ENCODE results near the gene PRKAR1B. TPM values are rescaled to one million over a fixed set of nuclear protein-coding genes. Genes with fewer than 3 reads are reported as not detected.
A peak's percentile ranks its signal among the peaks of the same experiment; 100 is the strongest.

The PRKAR1B gene
- total and polyA plus RNA-seq, 4 donors, result 53.1 to 238 (median 162) TPM

DNA sequence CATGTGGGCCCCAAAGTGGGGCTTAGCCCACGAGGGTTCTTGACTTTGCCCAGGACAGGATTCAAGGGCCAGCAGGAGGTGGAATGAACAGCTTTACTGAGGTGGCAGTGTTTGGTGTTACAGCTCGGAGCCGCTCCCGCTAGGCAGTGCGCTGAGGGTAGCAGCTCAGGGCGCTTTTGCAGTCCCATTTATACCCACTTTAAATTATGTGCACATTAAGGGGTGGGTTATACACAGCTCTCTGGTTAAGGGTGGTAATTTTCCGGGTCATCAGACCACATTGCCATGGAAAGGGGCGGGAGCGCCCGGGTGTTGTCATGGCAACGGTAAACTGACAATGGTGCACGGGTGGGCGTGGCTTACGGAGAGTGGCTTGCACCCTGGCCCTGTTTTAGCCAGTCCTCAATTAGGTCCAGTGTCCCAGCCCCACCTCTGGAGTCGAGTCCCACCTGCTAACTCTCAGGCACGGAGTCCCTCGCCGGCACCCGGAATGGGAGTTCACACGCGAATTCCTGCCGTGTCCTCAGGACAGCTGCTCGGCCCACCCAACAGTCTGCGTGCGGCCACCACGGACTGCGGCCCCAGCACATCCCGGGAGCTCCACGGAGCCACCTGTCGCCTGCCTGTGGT, 149.2 kb downstream of the PRKAR1B start:
- WGBS (ENCODE audit: insufficient coverage), result 57% methylated on average over 25 of the region's 30 CpGs
- Histone ChIP-seq H3K36me3 (ENCODE audit: control insufficient read depth, insufficient read depth, low read length) (peaks cover 68% of the 10 kb centered on the region), H3K4me1 (ENCODE audit: control insufficient read depth, insufficient read depth, low read length) (peaks cover 32% of the 10 kb centered on the region), H3K27me3 (ENCODE audit: control insufficient read depth, insufficient read depth, low read length) (no peaks in the 10 kb centered on the region), H3K4me3 (ENCODE audit: low read depth, low read length) (no peak overlapping the region), H3K9me3 (ENCODE audit: control insufficient read depth, insufficient read depth, low read length) (no peaks in the 10 kb centered on the region), H3K27ac (ENCODE audit: low read depth, low read length) (no peak overlapping the region)
- no peak for DNase-seq (ENCODE audit: low read depth in 4 of 6, low spot score in 6 of 6)

DNA sequence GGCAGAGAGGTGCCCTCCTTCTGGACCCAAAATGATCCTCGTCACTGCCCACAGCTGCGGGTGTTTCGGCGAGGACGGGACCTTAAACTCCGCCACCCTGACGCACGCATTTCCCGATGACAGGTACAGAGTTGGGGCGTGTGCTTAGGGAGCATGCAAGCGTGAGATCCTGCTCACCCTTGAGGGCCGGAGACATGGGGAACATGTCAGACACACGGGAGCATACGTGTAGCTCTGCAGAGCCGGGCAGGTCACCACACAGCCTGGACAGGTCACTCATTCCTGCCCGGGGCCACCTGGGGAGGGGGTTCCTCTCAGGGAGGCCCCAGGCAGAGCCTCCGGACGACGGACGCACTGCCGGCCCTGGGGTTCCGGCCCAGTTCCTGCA, 149.8 kb downstream of the PRKAR1B start:
- H3K36me3 ChIP-seq (ENCODE audit: control insufficient read depth, insufficient read depth, low read length), result peaks cover 68% of the 10 kb centered on the region
- 94% methylated on average over 22 of the region's 22 CpGs for WGBS (ENCODE audit: insufficient coverage)
- H3K4me3 ChIP-seq (ENCODE audit: low read depth, low read length), result no peak overlapping the region
- no peak overlapping the region for H3K27ac ChIP-seq (ENCODE audit: low read depth, low read length)
- DNase-seq (ENCODE audit: low read depth in 4 of 6, low spot score in 6 of 6), result no peak
- H3K4me1 ChIP-seq (ENCODE audit: control insufficient read depth, insufficient read depth, low read length), result peaks cover 32% of the 10 kb centered on the region
- H3K27me3 ChIP-seq (ENCODE audit: control insufficient read depth, insufficient read depth, low read length), result no peaks in the 10 kb centered on the region
- H3K9me3 ChIP-seq (ENCODE audit: control insufficient read depth, insufficient read depth, low read length), result no peaks in the 10 kb centered on the region

DNA sequence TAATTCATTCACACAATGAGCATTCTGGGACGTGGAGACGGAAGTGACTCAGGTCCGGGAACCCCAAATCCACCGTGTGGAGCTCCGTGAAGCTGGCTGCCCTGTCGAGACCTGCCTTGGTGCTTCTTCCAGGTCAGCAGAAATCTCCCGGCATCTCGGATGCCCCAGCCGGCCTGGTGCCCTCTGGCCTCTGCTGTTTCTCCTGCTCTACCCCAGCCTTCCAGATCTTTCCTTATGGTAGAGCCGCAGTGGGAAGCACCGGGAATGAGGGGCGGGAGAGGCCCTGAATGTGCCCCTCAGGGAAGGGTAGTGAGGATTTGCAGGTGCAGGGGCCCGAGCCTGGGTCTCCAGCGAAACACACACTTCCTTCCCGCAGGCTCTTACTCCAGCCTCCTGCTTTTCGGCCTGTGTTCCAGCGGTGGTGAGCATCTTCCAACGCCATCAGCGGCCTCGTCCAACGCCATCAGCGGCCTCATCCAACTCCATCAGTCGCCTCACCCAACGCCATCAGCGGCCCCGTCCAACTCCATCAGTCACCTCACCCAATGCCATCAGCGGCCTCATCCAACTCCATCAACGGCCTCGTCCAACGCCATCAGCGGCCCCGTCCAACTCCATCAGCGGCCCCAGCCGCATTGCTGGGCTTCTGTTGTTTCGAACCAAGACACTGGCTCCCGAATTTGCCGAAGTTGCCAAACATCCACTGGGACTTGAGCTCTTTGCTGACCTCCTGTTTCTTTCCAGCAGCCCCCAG, 150.4 kb downstream of the PRKAR1B start:
- peaks cover 69% of the 10 kb centered on the region for H3K36me3 ChIP-seq (ENCODE audit: control insufficient read depth, insufficient read depth, low read length)
- no peak overlapping the region for H3K4me3 ChIP-seq (ENCODE audit: low read depth, low read length)
- WGBS (ENCODE audit: insufficient coverage), result 90% methylated on average over 33 of the region's 37 CpGs
- no peaks in the 10 kb centered on the region for H3K27me3 ChIP-seq (ENCODE audit: control insufficient read depth, insufficient read depth, low read length)
- H3K27ac ChIP-seq (ENCODE audit: low read depth, low read length), result no peak overlapping the region
- no peaks in the 10 kb centered on the region for H3K9me3 ChIP-seq (ENCODE audit: control insufficient read depth, insufficient read depth, low read length)
- DNase-seq (ENCODE audit: low read depth in 4 of 6, low spot score in 6 of 6), result no peak
- peaks cover 32% of the 10 kb centered on the region for H3K4me1 ChIP-seq (ENCODE audit: control insufficient read depth, insufficient read depth, low read length)

DNA sequence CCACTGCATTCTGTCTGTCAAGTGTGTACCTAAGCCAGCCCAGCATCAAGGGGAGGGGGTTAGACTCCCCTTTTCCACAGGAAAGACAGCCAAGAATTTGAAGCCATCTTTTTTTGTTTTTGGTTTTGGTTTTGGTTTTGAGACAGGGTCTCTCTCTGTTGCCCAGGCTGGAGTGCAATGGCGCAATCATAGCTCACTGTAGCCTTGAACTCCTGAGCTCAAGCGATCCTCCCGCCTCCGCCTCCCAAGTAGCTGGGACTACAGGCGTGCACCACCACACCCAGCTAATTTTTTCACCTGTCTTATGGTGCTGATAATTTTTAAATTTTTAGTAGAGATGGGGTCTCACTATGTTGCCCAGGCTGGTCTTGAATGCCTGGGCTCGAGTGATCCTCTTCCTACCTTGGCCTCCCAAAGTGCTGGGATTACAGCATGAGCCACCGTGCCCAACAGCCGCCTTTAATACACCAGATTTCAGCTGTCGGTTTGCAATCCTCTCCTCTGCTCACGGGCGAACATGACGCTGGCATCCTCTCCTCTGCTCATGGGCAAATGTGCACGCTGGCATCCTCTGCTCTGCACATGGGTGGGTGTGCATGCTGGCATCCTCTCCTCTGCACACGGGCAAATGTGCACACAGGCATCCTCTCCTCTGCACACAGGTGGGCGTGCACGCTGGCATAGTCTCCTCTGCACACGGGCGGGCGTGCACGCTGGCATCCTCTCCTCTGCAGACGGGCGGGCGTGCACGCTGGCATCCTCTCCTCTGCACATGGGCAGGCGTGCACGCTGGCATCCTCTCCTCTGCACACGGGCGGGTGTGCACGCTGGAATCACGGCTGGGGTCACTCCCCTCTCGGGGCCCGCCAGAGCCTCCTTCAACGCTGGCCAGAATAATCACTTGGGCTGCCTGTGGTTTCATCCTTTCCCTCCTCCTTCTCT, 151.4 kb downstream of the PRKAR1B start:
- WGBS (ENCODE audit: insufficient coverage), result 83% methylated on average over 28 of the region's 33 CpGs
- Histone ChIP-seq H3K4me1 (ENCODE audit: control insufficient read depth, insufficient read depth, low read length) (peaks cover 32% of the 10 kb centered on the region), H3K9me3 (ENCODE audit: control insufficient read depth, insufficient read depth, low read length) (no peaks in the 10 kb centered on the region), H3K36me3 (ENCODE audit: control insufficient read depth, insufficient read depth, low read length) (peaks cover 79% of the 10 kb centered on the region), H3K27ac (ENCODE audit: low read depth, low read length) (no peak overlapping the region), H3K4me3 (ENCODE audit: low read depth, low read length) (no peak overlapping the region), H3K27me3 (ENCODE audit: control insufficient read depth, insufficient read depth, low read length) (no peaks in the 10 kb centered on the region)
- DNase-seq (ENCODE audit: low read depth in 4 of 6, low spot score in 6 of 6), result no peak

DNA sequence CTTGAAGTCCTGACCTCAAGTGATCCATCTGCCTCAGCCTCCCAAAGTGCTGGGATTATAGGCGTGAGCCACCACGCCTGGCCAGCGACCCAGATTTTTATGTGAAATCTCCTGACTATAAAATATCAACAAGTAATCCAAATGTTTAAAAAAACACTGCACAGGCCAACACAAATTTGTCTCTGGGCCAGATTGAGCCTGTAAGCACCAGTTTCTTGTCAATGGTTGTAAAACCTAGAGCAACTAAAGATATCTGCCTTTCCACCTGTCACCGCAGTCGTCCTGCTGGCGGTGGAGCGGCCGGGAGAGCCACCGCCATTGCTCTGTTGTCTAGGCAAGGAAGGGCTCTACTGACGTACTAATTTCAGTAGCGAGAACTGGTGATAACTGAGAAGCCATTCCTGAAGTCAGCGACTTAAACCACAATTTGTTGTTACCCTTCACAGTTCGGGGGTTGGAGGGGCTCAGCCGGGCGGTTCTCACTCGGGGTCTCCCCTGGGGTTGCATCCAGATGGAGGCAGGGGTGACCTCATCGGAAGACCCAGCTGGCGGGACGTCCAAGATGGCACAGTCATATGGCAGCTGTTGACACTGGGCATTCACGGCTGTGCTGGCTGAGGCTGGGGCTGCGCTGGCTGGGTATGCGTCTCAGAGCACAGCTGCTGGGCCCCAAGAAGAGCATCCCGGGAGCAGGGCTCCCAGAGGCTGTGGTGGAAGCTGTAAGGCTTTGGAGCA, 152.3 kb downstream of the PRKAR1B start:
- no peaks in the 10 kb centered on the region for H3K9me3 ChIP-seq (ENCODE audit: control insufficient read depth, insufficient read depth, low read length)
- no peak for DNase-seq (ENCODE audit: low read depth in 4 of 6, low spot score in 6 of 6)
- no peak overlapping the region for H3K4me3 ChIP-seq (ENCODE audit: low read depth, low read length)
- H3K36me3 ChIP-seq (ENCODE audit: control insufficient read depth, insufficient read depth, low read length), result peaks cover 87% of the 10 kb centered on the region
- WGBS (ENCODE audit: insufficient coverage), result 88% methylated on average over 23 of the region's 23 CpGs
- H3K27ac ChIP-seq (ENCODE audit: low read depth, low read length), result no peak overlapping the region
- H3K4me1 ChIP-seq (ENCODE audit: control insufficient read depth, insufficient read depth, low read length), result peaks cover 32% of the 10 kb centered on the region
- H3K27me3 ChIP-seq (ENCODE audit: control insufficient read depth, insufficient read depth, low read length), result no peaks in the 10 kb centered on the region

DNA sequence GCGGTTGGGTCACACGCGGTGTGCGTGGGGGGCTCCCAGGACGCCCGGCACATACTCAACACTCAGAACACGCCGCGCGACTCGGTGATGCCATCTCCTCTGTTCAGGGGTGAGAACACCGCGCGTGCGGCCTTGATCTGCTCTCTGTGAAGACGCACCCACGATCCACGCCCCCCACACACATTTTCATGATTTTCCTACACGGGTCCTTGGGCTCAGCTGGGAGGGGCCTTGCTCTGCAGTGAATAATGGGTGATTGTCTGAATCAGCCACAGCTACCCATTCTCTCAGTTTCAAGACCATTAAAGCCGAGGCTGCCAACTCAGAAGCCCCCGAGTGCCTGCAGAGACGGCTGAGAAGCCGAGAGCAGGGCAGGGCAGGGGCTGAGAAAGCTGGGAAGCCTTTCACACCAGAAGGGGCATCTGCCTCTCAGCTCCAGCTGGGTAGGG, 153.1 kb downstream of the PRKAR1B start:
- Histone ChIP-seq H3K36me3 (ENCODE audit: control insufficient read depth, insufficient read depth, low read length) (peaks cover 89% of the 10 kb centered on the region), H3K4me1 (ENCODE audit: control insufficient read depth, insufficient read depth, low read length) (peaks cover 32% of the 10 kb centered on the region), H3K27ac (ENCODE audit: low read depth, low read length) (no peak overlapping the region), H3K9me3 (ENCODE audit: control insufficient read depth, insufficient read depth, low read length) (no peaks in the 10 kb centered on the region), H3K4me3 (ENCODE audit: low read depth, low read length) (no peak overlapping the region), H3K27me3 (ENCODE audit: control insufficient read depth, insufficient read depth, low read length) (no peaks in the 10 kb centered on the region)
- peak in 2 of 6 donors; percentile 48 to 55 for DNase-seq (ENCODE audit: low read depth in 4 of 6, low spot score in 6 of 6)
- 84% methylated on average over 19 of the region's 23 CpGs for WGBS (ENCODE audit: insufficient coverage)

DNA sequence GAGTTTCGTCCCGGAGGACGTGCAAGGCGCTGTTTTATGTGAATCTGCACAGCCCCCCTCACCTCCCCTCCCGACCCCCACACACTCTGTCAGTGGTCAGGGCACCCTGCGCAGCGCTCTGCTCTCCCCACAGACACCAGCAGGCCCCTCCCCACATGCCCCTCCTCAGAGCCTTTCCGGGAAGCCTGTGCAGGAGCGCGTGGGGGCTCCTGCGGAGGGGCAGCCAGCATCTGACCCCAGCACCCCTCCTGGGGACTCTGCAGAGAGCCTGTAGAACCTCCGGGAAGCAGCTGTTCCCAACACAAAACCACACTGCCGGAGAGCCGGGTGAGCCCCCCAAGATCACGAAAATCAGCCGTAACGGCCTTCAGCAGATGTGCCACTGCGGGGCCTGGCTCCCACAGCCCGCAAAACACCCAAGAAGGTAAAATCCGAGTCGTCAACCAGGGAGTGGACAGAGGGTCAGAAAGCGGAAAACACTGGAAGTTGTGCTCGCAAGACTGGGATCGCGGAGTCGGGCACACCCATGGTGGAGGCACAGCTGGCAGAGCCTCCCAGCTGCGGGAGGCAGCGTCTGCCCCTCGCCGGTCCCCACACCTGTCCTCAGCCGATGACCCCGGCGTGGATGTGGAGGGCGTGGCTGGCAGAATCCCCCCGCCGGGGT, 153.7 kb downstream of the PRKAR1B start:
- Histone ChIP-seq H3K27me3 (ENCODE audit: control insufficient read depth, insufficient read depth, low read length) (no peaks in the 10 kb centered on the region), H3K27ac (ENCODE audit: low read depth, low read length) (no peak overlapping the region), H3K9me3 (ENCODE audit: control insufficient read depth, insufficient read depth, low read length) (no peaks in the 10 kb centered on the region), H3K36me3 (ENCODE audit: control insufficient read depth, insufficient read depth, low read length) (peaks cover 90% of the 10 kb centered on the region), H3K4me3 (ENCODE audit: low read depth, low read length) (no peak overlapping the region), H3K4me1 (ENCODE audit: control insufficient read depth, insufficient read depth, low read length) (peaks cover 32% of the 10 kb centered on the region)
- no peak for DNase-seq (ENCODE audit: low read depth in 4 of 6, low spot score in 6 of 6)
- WGBS (ENCODE audit: insufficient coverage), result 82% methylated on average over 34 of the region's 36 CpGs

DNA sequence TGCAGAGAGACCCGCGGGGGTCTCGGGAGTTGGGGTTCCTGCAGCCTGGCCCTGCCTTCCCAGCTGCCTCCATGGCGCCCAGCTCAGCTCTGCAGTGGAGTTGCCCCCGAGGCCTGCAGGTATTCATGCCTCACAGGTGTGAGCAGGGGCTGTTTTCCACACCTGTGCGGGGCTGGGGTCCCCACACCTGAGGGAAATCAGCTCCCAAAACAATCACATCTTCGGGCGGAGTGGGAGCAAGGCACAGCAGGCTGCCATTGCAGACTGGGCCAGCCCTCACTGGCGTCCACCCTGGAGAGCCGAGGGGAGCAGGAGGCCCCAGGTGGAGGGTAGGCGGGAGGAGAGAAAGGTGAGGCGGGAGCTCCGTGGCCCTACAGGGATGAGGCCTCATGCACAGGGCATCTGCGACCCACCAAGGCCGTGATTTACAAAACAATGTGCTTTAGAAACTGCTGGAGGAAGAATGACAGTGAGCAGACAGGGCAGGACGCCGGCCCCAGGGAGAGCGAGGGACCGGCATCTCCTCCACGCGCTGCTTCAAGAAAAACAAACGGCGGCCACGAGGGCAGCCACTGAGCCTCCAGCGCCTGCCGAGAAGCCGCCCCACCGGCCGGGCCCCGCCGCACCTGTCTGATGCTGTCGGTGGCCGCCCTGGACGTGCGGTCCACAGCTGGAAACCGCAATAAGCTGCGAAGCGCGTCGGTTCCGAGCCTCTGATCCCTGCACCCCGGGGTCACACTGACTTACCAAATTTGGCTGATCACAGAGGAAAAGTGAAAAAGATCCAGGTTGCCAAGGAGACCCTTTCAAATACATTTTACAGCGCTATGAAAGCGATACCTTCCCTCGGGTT, 154.4 kb downstream of the PRKAR1B start:
- DNase-seq (ENCODE audit: low read depth in 4 of 6, low spot score in 6 of 6), result peak in 2 of 6 donors; percentile 35 to 49
- H3K4me1 ChIP-seq (ENCODE audit: control insufficient read depth, insufficient read depth, low read length), result peaks cover 27% of the 10 kb centered on the region
- H3K4me3 ChIP-seq (ENCODE audit: low read depth, low read length), result no peak overlapping the region
- H3K9me3 ChIP-seq (ENCODE audit: control insufficient read depth, insufficient read depth, low read length), result no peaks in the 10 kb centered on the region
- no peaks in the 10 kb centered on the region for H3K27me3 ChIP-seq (ENCODE audit: control insufficient read depth, insufficient read depth, low read length)
- no peak overlapping the region for H3K27ac ChIP-seq (ENCODE audit: low read depth, low read length)
- WGBS (ENCODE audit: insufficient coverage), result 61% methylated on average over 41 of the region's 45 CpGs
- H3K36me3 ChIP-seq (ENCODE audit: control insufficient read depth, insufficient read depth, low read length), result peaks cover 87% of the 10 kb centered on the region

Data from spinal cord (tissue), 10 donors.